GM18498 (cell line): ENCODE data around the gene STAG3.

Experiments
- ATAC-seq: cut with Tn5 transposase; IDR thresholded peaks from one replicate; pipeline ENCODE4 v1.9.1; 2021; ENCODE audit warnings: mild to moderate bottlenecking, moderate library complexity; ENCODE audit not compliant: unreplicated experiment

The STAG3 gene

GRCh38 chr7:100154651-100155491, 22.8 kb upstream of the STAG3 start:
- no peak for ATAC-seq

GRCh38 chr7:100155553-100156317, 22.0 kb upstream of the STAG3 start:
- no peak for ATAC-seq

GRCh38 chr7:100156331-100157068, 21.2 kb upstream of the STAG3 start:
- no peak for ATAC-seq

- ATAC-seq = no peak
Measured at GRCh38 chr7:100157069-100157333, 20.7 kb upstream of the STAG3 start.

GRCh38 chr7:100157334-100158228, 20.1 kb upstream of the STAG3 start:
- no peak for ATAC-seq

- ATAC-seq = peak; percentile 75
Measured at GRCh38 chr7:100158229-100159098, 19.3 kb upstream of the STAG3 start, which contains the start of gene TRAPPC14. Gene TRAPPC14 (minus strand): TSS chr7:100158723. CDS start chr7:100158499, 224 bp downstream.

- no peak for ATAC-seq
Measured at GRCh38 chr7:100159099-100159623, 18.6 kb upstream of the STAG3 start.

- ATAC-seq = no peak
Measured at GRCh38 chr7:100160067-100160466, 17.7 kb upstream of the STAG3 start.

- ATAC-seq = no peak
Measured at GRCh38 chr7:100163006-100163531, 14.6 kb upstream of the STAG3 start.

GRCh38 chr7:100163871-100164270, 13.8 kb upstream of the STAG3 start:
- ATAC-seq = no peak

GRCh38 chr7:100166317-100166940, 11.3 kb upstream of the STAG3 start:
- ATAC-seq = no peak

- ATAC-seq = no peak
Measured at GRCh38 chr7:100166970-100167911, 10.5 kb upstream of the STAG3 start.

- no peak for ATAC-seq
Measured at GRCh38 chr7:100167912-100168323, 9.8 kb upstream of the STAG3 start.

GRCh38 chr7:100169147-100169850, 8.4 kb upstream of the STAG3 start:
- ATAC-seq = no peak

GRCh38 chr7:100170101-100170897, 7.4 kb upstream of the STAG3 start:
- ATAC-seq = no peak

- ATAC-seq = no peak
Measured at GRCh38 chr7:100171087-100171681, 6.5 kb upstream of the STAG3 start.
